Pancreas (tissue), 10 donors: ENCODE results near the gene BCAS3. TPM values are rescaled to one million over a fixed set of nuclear protein-coding genes. Genes with fewer than 3 reads are reported as not detected.
A peak's percentile ranks its signal among the peaks of the same experiment; 100 is the strongest.

Experiments used
- ATAC-seq, 4 donors: fragments of 200-7000 bp; cut with Tn5 transposase; one replicate each; pipeline versions ENCODE4 v1.8.0 to v1.9.1; 2020; ENCODE audit warnings: mild to moderate bottlenecking in 4 of 4, moderate library complexity in 4 of 4
- DNase-seq, 6 donors: peaks; one replicate each; pipeline ENCODE4 v3.0.0-alpha.2; 2020
- FAIRE-seq: peaks from 2 replicates; lab custom pipeline; 2012; peaks lifted over from hg19 to GRCh38; lab: Jason Lieb, UNC
- H3K27ac ChIP-seq, 4 donors: fragments of 200-600 bp; sonication (generic); 1 replicate in 3 of 4; 2 replicates in 1 of 4; pipeline versions ENCODE4 v1.5.0 to v1.8.0; 2020
- H3K27me3 ChIP-seq, 4 donors: fragments of 200-600 bp; one replicate each; pipeline ENCODE4 v1.8.0; 2021
- H3K36me3 ChIP-seq, 3 donors: fragments of 200-600 bp; sonication (generic) in 1 of 3; one replicate each; pipeline versions ENCODE4 v1.5.0 to v1.8.0; 2020 to 2021
- H3K4me1 ChIP-seq, 3 donors: fragments of 200-600 bp; one replicate each; pipeline ENCODE4 v1.8.0; 2021
- H3K4me3 ChIP-seq, 4 donors: fragments of 200-600 bp; sonication (generic) in 2 of 4; one replicate each; pipeline versions ENCODE4 v1.5.0 to v1.8.0; 2020 to 2021
- H3K9me3 ChIP-seq, 4 donors: fragments of 200-600 bp; one replicate each; pipeline ENCODE4 v1.8.0; 2021
- CTCF ChIP-seq, 4 donors: fragments of 200-600 bp; sonication (generic) in 3 of 4; IDR thresholded peaks; one replicate each; pipeline versions ENCODE4 v1.5.0 to v1.8.0; 2021; ENCODE audit warnings: antibody characterized with exemption in 4 of 4
- WGBS, 2 donors: extraction: QIAGEN DNeasy Blood & Tissue Kit; methylation state at CpG; one replicate each; pipeline ENCODE4 v1.1.7; 2013; 5-methylcytosine and 5-hydroxymethylcytosine counted together
- intact Hi-C, 3 donors: fragments of 100-400 bp; cut with DNase I; formaldehyde crosslinking; loops; one replicate each; pipeline versions ENCODE4 v1.11.1 to v1.14.2; 2022
- polyA plus RNA-seq, 2 donors: library from polyadenylated mRNA; stranded (reverse); fragments of 200-250 nt; gene quantifications; one replicate each; pipeline ENCODE4 v1.2.3, GENCODE V29; 2013
- total RNA-seq, 6 donors: library from RNA; stranded (reverse); fragmentation: NEBNext Ultra II Directional in 4 of 6; extraction: Animal tissue kit (Norgen Biotek cat#: 25700) in 4 of 6; gene quantifications; one replicate each; pipeline versions ENCODE4 v1.2.1 to v1.2.4, GENCODE V29; 2021 to 2023
- donor health status: healthy with polysubstance abuse.
- donor health status: DM: no; HTN: no; CAD: no; lungs with moderate emphysema.
- donor health status: DM: no; HTN: no; CAD: no.
- donor health status: control.
- donor health status: control.
- donor health status: Bipolar disorder and iron deficiency.
- donor health status: DM: yes; HTN: yes; CAD: no.
- donor health status: DM: no; HTN: no; CAD: no.
- donor health status: DM: no; HTN: no; CAD: no.
- donor health status: DM: yes; HTN: yes; CAD: no.

Gene BCAS3
- total and polyA plus RNA-seq, 8 donors: 4.6 to 27.7 (median 13.2) TPM

- no peaks in the 10 kb centered on the region for H3K36me3 ChIP-seq
- intact Hi-C loops: no loop called here
- no peak overlapping the region for H3K27ac ChIP-seq
- H3K9me3 ChIP-seq: no peaks in the 10 kb centered on the region
- ATAC-seq: no peak
- DNase-seq: no peak
- WGBS, 2 donors: 94 to 96% methylated on average over 5 of the region's 5 CpGs
- H3K27me3 ChIP-seq: no peaks in the 10 kb centered on the region
- H3K4me3 ChIP-seq: no peak overlapping the region
- no peak for FAIRE-seq
- TF ChIP-seq CTCF (IDR thresholded peaks at IDR 0.05): no peak
- peaks cover 0 to 14% (median 8%) of the 10 kb centered on the region in 3 donors for H3K4me1 ChIP-seq
Observed at GRCh38 chr17:61206922-61207321, 529.3 kb downstream of the BCAS3 start.

- H3K9me3 ChIP-seq: no peaks in the 10 kb centered on the region
Observed at GRCh38 chr17:61208301-61209105, 530.9 kb downstream of the BCAS3 start.

GRCh38 chr17:61209106-61209439, 531.4 kb downstream of the BCAS3 start:
- Histone ChIP-seq H3K9me3 (no peaks in the 10 kb centered on the region), H3K4me1 (peaks cover 0 to 14% (median 8%) of the 10 kb centered on the region in 3 donors), H3K27me3 (no peaks in the 10 kb centered on the region), H3K36me3 (no peaks in the 10 kb centered on the region), H3K4me3 (peak overlapping the region in 2 of 4 donors; percentile 31 to 37), H3K27ac (peak overlapping the region in 2 of 4 donors; percentile 2 to 51)
- 20 to 23% methylated on average over 4 of the region's 4 CpGs for WGBS, 2 donors
- no peak for TF ChIP-seq CTCF (IDR thresholded peaks at IDR 0.05)
- FAIRE-seq: no peak
- ATAC-seq: peak in 3 of 4 donors; percentile 49 to 68 (median 57)
- intact Hi-C loops: no loop called here
- DNase-seq: no peak

More at GRCh38 chr17:61208301-61209105, 530.9 kb downstream of the BCAS3 start:
- ATAC-seq: peak; percentile 79 to 86 (median 84)
- 5 to 10% methylated on average over 6 of the region's 6 CpGs for WGBS, 2 donors
- peak overlapping the region in 3 of 4 donors; percentile 1 to 37 (median 31) for H3K4me3 ChIP-seq
- H3K4me1 ChIP-seq: peaks cover 0 to 14% (median 8%) of the 10 kb centered on the region in 3 donors
- no peaks in the 10 kb centered on the region for H3K36me3 ChIP-seq
- H3K27me3 ChIP-seq: no peaks in the 10 kb centered on the region
- no peak for TF ChIP-seq CTCF (IDR thresholded peaks at IDR 0.05)
- FAIRE-seq: peak; percentile 9
- intact Hi-C loops: no loop called here
- H3K27ac ChIP-seq: peak overlapping the region in 3 of 4 donors; percentile 2 to 51 (median 44)
- DNase-seq: peak in 1 of 6 donors; percentile 20

GRCh38 chr17:61209525-61209924, 531.9 kb downstream of the BCAS3 start:
- peak overlapping the region in 1 of 4 donors; percentile 2 for H3K27ac ChIP-seq
- intact Hi-C loops: no loop called here
- no peaks in the 10 kb centered on the region for H3K36me3 ChIP-seq
- WGBS, 2 donors: 58 to 69% methylated on average over 6 of the region's 6 CpGs
- ATAC-seq: peak in 1 of 4 donors; percentile 27
- no peak for TF ChIP-seq CTCF (IDR thresholded peaks at IDR 0.05)
- H3K4me1 ChIP-seq: peaks cover 0 to 14% (median 8%) of the 10 kb centered on the region in 3 donors
- no peak for DNase-seq
- FAIRE-seq: no peak
- H3K9me3 ChIP-seq: no peaks in the 10 kb centered on the region
- no peak overlapping the region for H3K4me3 ChIP-seq
- no peaks in the 10 kb centered on the region for H3K27me3 ChIP-seq

GRCh38 chr17:61211236-61211635, 533.6 kb downstream of the BCAS3 start:
- ATAC-seq: no peak
- Histone ChIP-seq H3K4me3 (no peak overlapping the region), H3K4me1 (peaks cover 0 to 14% (median 8%) of the 10 kb centered on the region in 3 donors), H3K27me3 (no peaks in the 10 kb centered on the region), H3K36me3 (no peaks in the 10 kb centered on the region), H3K9me3 (no peaks in the 10 kb centered on the region), H3K27ac (no peak overlapping the region)
- DNase-seq: no peak
- intact Hi-C loops: no loop called here
- no peak for TF ChIP-seq CTCF (IDR thresholded peaks at IDR 0.05)
- WGBS, 2 donors: 95 to 96% methylated on average over 1 of the region's 1 CpG
- FAIRE-seq: no peak
